Renal cortical epithelial cell (primary cell): Measurements from ENCODE around the gene DUSP2. TPM values are rescaled to one million over a fixed set of nuclear protein-coding genes. Genes with fewer than 3 reads are reported as not detected.

Experiments
- DNase-seq: peaks from one replicate; pipeline ENCODE4 v3.0.0-alpha.2; 2011; ENCODE audit warnings: low read depth
- total RNA-seq: library from RNA; depleted of rRNA; stranded (reverse); fragments of >200 nt; gene quantifications from 2 replicates; pipeline ENCODE4 v1.2.3, GENCODE V29; 2014

DUSP2 gene
- 0.17 and 0.40 TPM in 2 replicates for total RNA-seq

GRCh38 chr2:96145036-96145847 lies at the start of gene DUSP2:
Gene DUSP2, minus strand, starts transcription at chr2:96145440. Its CDS starts 86 bp downstream, at chr2:96145354.
- DNase-seq, result no peak

- no peak for DNase-seq
These were observed 46.9 kb upstream of the DUSP2 start for GRCh38 chr2:96191937-96192670.

GRCh38 chr2:96188821-96189526 lies 43.7 kb upstream of the DUSP2 start:
- DNase-seq, result no peak

GRCh38 chr2:96186562-96186961 lies 41.3 kb upstream of the DUSP2 start:
- no peak for DNase-seq

GRCh38 chr2:96185516-96185915 lies 40.3 kb upstream of the DUSP2 start:
- no peak for DNase-seq

- no peak for DNase-seq
These were observed 39.7 kb upstream of the DUSP2 start for GRCh38 chr2:96184989-96185388.

- no peak for DNase-seq
These were observed 38.9 kb upstream of the DUSP2 start for GRCh38 chr2:96184188-96184587.

- DNase-seq, result no peak
These were observed 36.3 kb upstream of the DUSP2 start for GRCh38 chr2:96181529-96181928.

GRCh38 chr2:96180521-96180920 lies 35.3 kb upstream of the DUSP2 start:
- no peak for DNase-seq

- DNase-seq, result no peak
These were observed 34.8 kb upstream of the DUSP2 start for GRCh38 chr2:96180002-96180401.

GRCh38 chr2:96176661-96177060 lies 31.4 kb upstream of the DUSP2 start:
- no peak for DNase-seq

GRCh38 chr2:96175951-96176350 lies 30.7 kb upstream of the DUSP2 start:
- peak; percentile 6 for DNase-seq

- peak; percentile 39 for DNase-seq
These were observed 29.3 kb upstream of the DUSP2 start for GRCh38 chr2:96174251-96175144.

GRCh38 chr2:96171831-96172230 lies 26.6 kb upstream of the DUSP2 start:
- no peak for DNase-seq

- no peak for DNase-seq
These were observed 25.4 kb upstream of the DUSP2 start for GRCh38 chr2:96170626-96171025.

GRCh38 chr2:96169868-96170507 lies 24.7 kb upstream of the DUSP2 start:
- no peak for DNase-seq

GRCh38 chr2:96167407-96168013 lies 22.3 kb upstream of the DUSP2 start:
- DNase-seq, result no peak

GRCh38 chr2:96164459-96165184 lies 19.4 kb upstream of the DUSP2 start:
- DNase-seq, result no peak

GRCh38 chr2:96163768-96164429 lies 18.7 kb upstream of the DUSP2 start:
- DNase-seq, result no peak
